Liver (tissue), 3 donors: ENCODE measurements around the gene SUN3.

Experiments used
- GABPA ChIP-seq, 2 donors: IDR thresholded peaks in 1 of 2; conservative IDR thresholded peaks in 1 of 2; 2 replicates each; pipeline ENCODE4 v1.6.1; 2016; ENCODE audit warnings: antibody characterized with exemption in 2 of 2, mild to moderate bottlenecking in 1 of 2, moderate library complexity in 1 of 2
- TF ChIP-seq, protein P1 (sequence below): IDR thresholded peaks from 2 replicates; pipeline ENCODE4 v1.6.1; 2016; ENCODE audit warnings: antibody characterized with exemption
- TF ChIP-seq, protein P2 (sequence below): fragments of 150-350 bp; IDR thresholded peaks from 2 replicates; pipeline ENCODE4 v1.5.1; 2017; ENCODE audit warnings: improper control_type of control experiment, low read depth, low read length; ENCODE audit not compliant: missing input control
- TF ChIP-seq, protein P3 (sequence below): IDR thresholded peaks from 2 replicates; pipeline ENCODE4 v1.6.1; 2016; ENCODE audit warnings: antibody characterized with exemption, mild to moderate bottlenecking
- donor health status: healthy.
- donor health status: healthy.

DNA sequence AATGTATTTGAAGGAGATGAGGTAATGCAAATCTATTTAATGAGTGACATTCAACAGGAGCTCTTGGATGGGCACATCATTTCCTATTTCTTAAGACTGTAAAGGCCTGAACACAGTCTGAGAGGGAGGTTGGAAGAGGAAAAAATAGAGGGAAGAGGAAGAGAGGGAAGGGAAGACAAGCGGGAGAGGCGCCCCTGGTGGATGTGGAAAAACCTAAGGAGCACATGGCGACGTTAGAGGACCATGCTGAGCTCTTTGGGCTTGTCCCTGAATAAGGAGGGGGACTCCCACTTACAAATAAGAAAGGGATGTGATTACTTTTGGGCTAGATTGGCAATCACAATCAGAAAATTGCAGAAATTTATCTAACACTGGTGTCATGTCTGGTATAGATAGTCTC, 19.6 kb downstream of the SUN3 start:
- TF ChIP-seq, protein P1, sequence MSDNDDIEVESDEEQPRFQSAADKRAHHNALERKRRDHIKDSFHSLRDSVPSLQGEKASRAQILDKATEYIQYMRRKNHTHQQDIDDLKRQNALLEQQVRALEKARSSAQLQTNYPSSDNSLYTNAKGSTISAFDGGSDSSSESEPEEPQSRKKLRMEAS, result no peak
- TF ChIP-seq, protein P2, sequence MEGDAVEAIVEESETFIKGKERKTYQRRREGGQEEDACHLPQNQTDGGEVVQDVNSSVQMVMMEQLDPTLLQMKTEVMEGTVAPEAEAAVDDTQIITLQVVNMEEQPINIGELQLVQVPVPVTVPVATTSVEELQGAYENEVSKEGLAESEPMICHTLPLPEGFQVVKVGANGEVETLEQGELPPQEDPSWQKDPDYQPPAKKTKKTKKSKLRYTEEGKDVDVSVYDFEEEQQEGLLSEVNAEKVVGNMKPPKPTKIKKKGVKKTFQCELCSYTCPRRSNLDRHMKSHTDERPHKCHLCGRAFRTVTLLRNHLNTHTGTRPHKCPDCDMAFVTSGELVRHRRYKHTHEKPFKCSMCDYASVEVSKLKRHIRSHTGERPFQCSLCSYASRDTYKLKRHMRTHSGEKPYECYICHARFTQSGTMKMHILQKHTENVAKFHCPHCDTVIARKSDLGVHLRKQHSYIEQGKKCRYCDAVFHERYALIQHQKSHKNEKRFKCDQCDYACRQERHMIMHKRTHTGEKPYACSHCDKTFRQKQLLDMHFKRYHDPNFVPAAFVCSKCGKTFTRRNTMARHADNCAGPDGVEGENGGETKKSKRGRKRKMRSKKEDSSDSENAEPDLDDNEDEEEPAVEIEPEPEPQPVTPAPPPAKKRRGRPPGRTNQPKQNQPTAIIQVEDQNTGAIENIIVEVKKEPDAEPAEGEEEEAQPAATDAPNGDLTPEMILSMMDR, result no peak
- TF ChIP-seq, protein P3, sequence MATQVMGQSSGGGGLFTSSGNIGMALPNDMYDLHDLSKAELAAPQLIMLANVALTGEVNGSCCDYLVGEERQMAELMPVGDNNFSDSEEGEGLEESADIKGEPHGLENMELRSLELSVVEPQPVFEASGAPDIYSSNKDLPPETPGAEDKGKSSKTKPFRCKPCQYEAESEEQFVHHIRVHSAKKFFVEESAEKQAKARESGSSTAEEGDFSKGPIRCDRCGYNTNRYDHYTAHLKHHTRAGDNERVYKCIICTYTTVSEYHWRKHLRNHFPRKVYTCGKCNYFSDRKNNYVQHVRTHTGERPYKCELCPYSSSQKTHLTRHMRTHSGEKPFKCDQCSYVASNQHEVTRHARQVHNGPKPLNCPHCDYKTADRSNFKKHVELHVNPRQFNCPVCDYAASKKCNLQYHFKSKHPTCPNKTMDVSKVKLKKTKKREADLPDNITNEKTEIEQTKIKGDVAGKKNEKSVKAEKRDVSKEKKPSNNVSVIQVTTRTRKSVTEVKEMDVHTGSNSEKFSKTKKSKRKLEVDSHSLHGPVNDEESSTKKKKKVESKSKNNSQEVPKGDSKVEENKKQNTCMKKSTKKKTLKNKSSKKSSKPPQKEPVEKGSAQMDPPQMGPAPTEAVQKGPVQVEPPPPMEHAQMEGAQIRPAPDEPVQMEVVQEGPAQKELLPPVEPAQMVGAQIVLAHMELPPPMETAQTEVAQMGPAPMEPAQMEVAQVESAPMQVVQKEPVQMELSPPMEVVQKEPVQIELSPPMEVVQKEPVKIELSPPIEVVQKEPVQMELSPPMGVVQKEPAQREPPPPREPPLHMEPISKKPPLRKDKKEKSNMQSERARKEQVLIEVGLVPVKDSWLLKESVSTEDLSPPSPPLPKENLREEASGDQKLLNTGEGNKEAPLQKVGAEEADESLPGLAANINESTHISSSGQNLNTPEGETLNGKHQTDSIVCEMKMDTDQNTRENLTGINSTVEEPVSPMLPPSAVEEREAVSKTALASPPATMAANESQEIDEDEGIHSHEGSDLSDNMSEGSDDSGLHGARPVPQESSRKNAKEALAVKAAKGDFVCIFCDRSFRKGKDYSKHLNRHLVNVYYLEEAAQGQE, result no peak
- no peak for TF ChIP-seq GABPA (IDR thresholded peaks at IDR 0.05 in 1 of 2, conservative IDR thresholded peaks at IDR 0.05 in 1 of 2)
